ENCODE measurements around the gene MRPS33. TPM values are rescaled to one million over a fixed set of nuclear protein-coding genes. Genes with fewer than 3 reads are reported as not detected.

Gene MRPS33
- total RNA-seq, 3 donors from 2014 or later = 69.7 to 84.4 (median 74.1) TPM

Other genes with a start within 250 kb of the MRPS33 start
- gene BRAF, start 90.0 kb downstream of the MRPS33 start, total RNA-seq = 10 to 100 TPM; 27.2 to 29.7 (median 27.8) TPM
- gene TMEM178B, start 59.1 kb upstream of the MRPS33 start, total RNA-seq = under 1 TPM; 0.23 to 0.90 (median 0.37) TPM